Astrocyte (in vitro differentiated cells and primary cell): ENCODE measurements around the gene PLCB4. TPM values are rescaled to one million over a fixed set of nuclear protein-coding genes. Genes with fewer than 3 reads are reported as not detected.
A peak's percentile ranks its signal among the peaks of the same experiment; 100 is the strongest.

Experiments
- DNase-seq: peaks from one replicate; pipeline ENCODE4 v3.0.0-alpha.2; 2010; ENCODE audit warnings: low read depth
- FAIRE-seq: peaks from 2 replicates; lab custom pipeline; 2011; peaks lifted over from hg19 to GRCh38; lab: Jason Lieb, UNC
- H2AFZ ChIP-seq: 2 replicates; pipeline ENCODE4 v1.6.0; 2012; ENCODE audit warnings: low read depth, low read length, inconsistent platforms
- H3K27ac ChIP-seq: 2 replicates; pipeline ENCODE4 v1.5.1; 2011; ENCODE audit warnings: low read depth, low read length, inconsistent platforms
- H3K27me3 ChIP-seq: 2 replicates; pipeline ENCODE4 v1.6.0; 2011; ENCODE audit warnings: low read length, inconsistent platforms; ENCODE audit not compliant: insufficient read depth
- H3K36me3 ChIP-seq: 2 replicates; pipeline ENCODE4 v1.5.1; 2011; ENCODE audit warnings: low read length, inconsistent platforms; ENCODE audit not compliant: insufficient read depth
- H3K4me1 ChIP-seq: 2 replicates; pipeline ENCODE4 v1.5.1; 2011; ENCODE audit warnings: low read length, inconsistent platforms; ENCODE audit not compliant: insufficient read depth
- H3K4me2 ChIP-seq: 2 replicates; pipeline ENCODE4 v1.6.0; 2012; ENCODE audit warnings: low read length, inconsistent platforms
- H3K4me3 ChIP-seq: 2 replicates; pipeline ENCODE4 v1.5.1; 2011; ENCODE audit warnings: low read depth, mild to moderate bottlenecking, low read length, inconsistent platforms; ENCODE audit not compliant: insufficient read depth
- H3K79me2 ChIP-seq: 2 replicates; pipeline ENCODE4 v1.6.0; 2012; ENCODE audit warnings: mild to moderate bottlenecking, low read length, inconsistent platforms; ENCODE audit not compliant: insufficient read depth
- H3K9ac ChIP-seq: 2 replicates; pipeline ENCODE4 v1.6.0; 2012; ENCODE audit warnings: mild to moderate bottlenecking, low read length, inconsistent platforms
- H3K9me3 ChIP-seq: 2 replicates; pipeline ENCODE4 v1.5.1; 2012; ENCODE audit warnings: low read depth, mild to moderate bottlenecking, low read length, inconsistent platforms; ENCODE audit not compliant: insufficient read depth
- H4K20me1 ChIP-seq: 2 replicates; pipeline ENCODE4 v1.6.0; 2012; ENCODE audit warnings: low read length, inconsistent platforms; ENCODE audit not compliant: insufficient read depth
- H3K27ac Mint-ChIP-seq: one replicate; pipeline ENCODE4 v1.8.0; 2021; ENCODE audit warnings: mild to moderate bottlenecking, mixed read lengths; ENCODE audit not compliant: unreplicated experiment
- H3K27me3 Mint-ChIP-seq: one replicate; pipeline ENCODE4 v1.8.0; 2021; ENCODE audit warnings: low read depth, mixed read lengths; ENCODE audit not compliant: unreplicated experiment
- H3K36me3 Mint-ChIP-seq: one replicate; pipeline ENCODE4 v1.8.0; 2021; ENCODE audit warnings: low read depth, mixed read lengths; ENCODE audit not compliant: unreplicated experiment
- H3K4me1 Mint-ChIP-seq: one replicate; pipeline ENCODE4 v1.8.0; 2021; ENCODE audit warnings: low read depth, mixed read lengths; ENCODE audit not compliant: unreplicated experiment
- H3K4me3 Mint-ChIP-seq: one replicate; pipeline ENCODE4 v1.8.0; 2021; ENCODE audit warnings: mild to moderate bottlenecking, moderate library complexity, mixed read lengths; ENCODE audit not compliant: unreplicated experiment
- H3K9me3 Mint-ChIP-seq: one replicate; pipeline ENCODE4 v1.8.0; 2021; ENCODE audit warnings: mild to moderate bottlenecking, mixed read lengths; ENCODE audit not compliant: unreplicated experiment
- EZH2 ChIP-seq: IDR thresholded peaks from 2 replicates; pipeline ENCODE4 v1.6.1; 2012; ENCODE audit warnings: mild to moderate bottlenecking, low read length, inconsistent platforms; ENCODE audit not compliant: insufficient read depth
- total RNA-seq: library from RNA; stranded (reverse); gene quantifications from 2 replicates; pipeline ENCODE4 v1.2.1, GENCODE V29; 2021
- TF ChIP-seq, protein P1 (sequence below): IDR thresholded peaks from 2 replicates; pipeline ENCODE4 v1.5.1; 2011; ENCODE audit warnings: low read depth, mild to moderate bottlenecking, inconsistent platforms, low read length, moderate library complexity; ENCODE audit not compliant: insufficient read depth

The PLCB4 gene
- total RNA-seq, 1 donor from 2014 or later, result 58.2 TPM

DNA sequence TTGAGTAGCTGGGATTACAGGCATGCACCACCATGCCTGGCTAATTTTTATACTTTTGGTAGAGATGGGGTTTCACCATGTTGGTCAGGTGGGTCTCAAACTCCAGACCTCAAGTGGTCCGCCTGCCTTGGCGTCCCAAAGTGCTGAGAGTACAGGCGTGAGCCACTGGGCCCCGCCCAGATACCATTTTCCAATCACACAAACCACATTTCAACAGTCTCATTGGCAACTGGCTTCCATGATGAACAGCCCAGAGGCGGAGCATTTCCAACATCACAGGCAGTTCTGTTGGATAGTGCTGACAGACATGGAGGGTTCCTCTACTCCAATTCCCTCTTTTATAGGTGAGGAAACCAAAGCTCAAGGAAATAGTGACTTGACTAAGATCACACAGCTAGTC is 43.9 kb upstream of the PLCB4 start:
- H3K9me3 Mint-ChIP-seq, result no peaks in the 10 kb centered on the region
- H3K27ac ChIP-seq, result no peak overlapping the region
- H3K4me1 Mint-ChIP-seq, result peaks cover 29% of the 10 kb centered on the region

GRCh38 chr20:9025643-9026042 is 43.2 kb upstream of the PLCB4 start:
- Mint-ChIP-seq H3K27ac (peak overlapping the region; percentile 84), H3K4me3 (no peak overlapping the region), H3K9me3 (no peaks in the 10 kb centered on the region), H3K4me1 (peaks cover 29% of the 10 kb centered on the region), H3K27me3 (no peaks in the 10 kb centered on the region), H3K36me3 (no peaks in the 10 kb centered on the region)
- H3K4me2 ChIP-seq, result peak overlapping the region; percentile 8
- no peak overlapping the region for H3K9ac ChIP-seq
- peak; percentile 71 for DNase-seq
- H3K27me3 ChIP-seq, result no peaks in the 10 kb centered on the region
- no peaks in the 10 kb centered on the region for H3K79me2 ChIP-seq
- no peak for TF ChIP-seq EZH2
- TF ChIP-seq, protein P1, sequence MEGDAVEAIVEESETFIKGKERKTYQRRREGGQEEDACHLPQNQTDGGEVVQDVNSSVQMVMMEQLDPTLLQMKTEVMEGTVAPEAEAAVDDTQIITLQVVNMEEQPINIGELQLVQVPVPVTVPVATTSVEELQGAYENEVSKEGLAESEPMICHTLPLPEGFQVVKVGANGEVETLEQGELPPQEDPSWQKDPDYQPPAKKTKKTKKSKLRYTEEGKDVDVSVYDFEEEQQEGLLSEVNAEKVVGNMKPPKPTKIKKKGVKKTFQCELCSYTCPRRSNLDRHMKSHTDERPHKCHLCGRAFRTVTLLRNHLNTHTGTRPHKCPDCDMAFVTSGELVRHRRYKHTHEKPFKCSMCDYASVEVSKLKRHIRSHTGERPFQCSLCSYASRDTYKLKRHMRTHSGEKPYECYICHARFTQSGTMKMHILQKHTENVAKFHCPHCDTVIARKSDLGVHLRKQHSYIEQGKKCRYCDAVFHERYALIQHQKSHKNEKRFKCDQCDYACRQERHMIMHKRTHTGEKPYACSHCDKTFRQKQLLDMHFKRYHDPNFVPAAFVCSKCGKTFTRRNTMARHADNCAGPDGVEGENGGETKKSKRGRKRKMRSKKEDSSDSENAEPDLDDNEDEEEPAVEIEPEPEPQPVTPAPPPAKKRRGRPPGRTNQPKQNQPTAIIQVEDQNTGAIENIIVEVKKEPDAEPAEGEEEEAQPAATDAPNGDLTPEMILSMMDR, result no peak
- no peak overlapping the region for H3K4me3 ChIP-seq
- H2AFZ ChIP-seq, result peak overlapping the region; percentile 50
- FAIRE-seq, result peak; percentile 5
- peaks cover 7% of the 10 kb centered on the region for H3K4me1 ChIP-seq
- H3K36me3 ChIP-seq, result no peaks in the 10 kb centered on the region
- no peaks in the 10 kb centered on the region for H4K20me1 ChIP-seq
- H3K27ac ChIP-seq, result peak overlapping the region; percentile 16
- no peaks in the 10 kb centered on the region for H3K9me3 ChIP-seq

More for the DNA sequence above, 43.9 kb upstream of the PLCB4 start:
- H3K9me3 ChIP-seq, result no peaks in the 10 kb centered on the region
- DNase-seq, result no peak
- H3K36me3 ChIP-seq, result no peaks in the 10 kb centered on the region
- TF ChIP-seq EZH2, result no peak
- TF ChIP-seq, protein P1, result no peak
- no peak overlapping the region for H3K4me3 ChIP-seq
- no peaks in the 10 kb centered on the region for H3K36me3 Mint-ChIP-seq
- no peaks in the 10 kb centered on the region for H3K27me3 Mint-ChIP-seq
- no peak for FAIRE-seq
- peak overlapping the region; percentile 77 for H3K27ac Mint-ChIP-seq
- H3K4me2 ChIP-seq, result no peak overlapping the region
- no peaks in the 10 kb centered on the region for H3K27me3 ChIP-seq
- H3K79me2 ChIP-seq, result no peaks in the 10 kb centered on the region
- no peak overlapping the region for H3K9ac ChIP-seq
- no peak overlapping the region for H3K4me3 Mint-ChIP-seq
- H4K20me1 ChIP-seq, result no peaks in the 10 kb centered on the region
- H3K4me1 ChIP-seq, result peaks cover 7% of the 10 kb centered on the region
- no peak overlapping the region for H2AFZ ChIP-seq

DNA sequence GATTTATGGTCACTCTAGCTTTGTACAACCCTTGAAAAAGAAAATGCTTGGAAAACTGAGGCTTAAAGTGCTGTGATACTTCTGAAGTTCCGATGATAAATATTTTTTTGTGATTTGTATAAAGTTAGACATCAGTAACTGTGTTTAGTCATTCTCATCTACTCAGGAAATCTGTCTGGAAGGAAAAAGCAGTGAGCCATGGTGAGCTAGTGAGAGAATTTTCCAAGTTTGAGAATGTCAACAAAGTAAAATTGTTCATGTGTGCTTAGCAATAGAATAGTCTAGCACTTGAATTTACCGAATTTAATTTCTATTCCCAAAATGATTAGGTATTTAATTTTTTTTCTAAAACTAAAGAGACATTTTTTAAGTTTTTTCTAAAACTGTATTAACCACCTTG is 41.3 kb upstream of the PLCB4 start:
- peak overlapping the region; percentile 26 for H3K27ac Mint-ChIP-seq

More for the DNA sequence above, 41.3 kb upstream of the PLCB4 start:
- Histone ChIP-seq H4K20me1 (no peaks in the 10 kb centered on the region), H3K27ac (no peak overlapping the region), H3K9ac (no peak overlapping the region), H3K27me3 (no peaks in the 10 kb centered on the region), H3K79me2 (no peaks in the 10 kb centered on the region), H2AFZ (no peak overlapping the region), H3K4me2 (no peak overlapping the region), H3K4me3 (no peak overlapping the region), H3K4me1 (peaks cover 7% of the 10 kb centered on the region), H3K36me3 (no peaks in the 10 kb centered on the region), H3K9me3 (no peaks in the 10 kb centered on the region)
- H3K4me1 Mint-ChIP-seq, result peaks cover 18% of the 10 kb centered on the region
- H3K4me3 Mint-ChIP-seq, result no peak overlapping the region
- no peaks in the 10 kb centered on the region for H3K36me3 Mint-ChIP-seq
- H3K27me3 Mint-ChIP-seq, result no peaks in the 10 kb centered on the region
- FAIRE-seq, result no peak
- TF ChIP-seq, protein P1, result no peak
- no peak for TF ChIP-seq EZH2
- no peak for DNase-seq
- peaks cover 1% of the 10 kb centered on the region for H3K9me3 Mint-ChIP-seq
